Neural progenitor cell (in vitro differentiated cells): ENCODE results near the gene DNTTIP2. TPM values are rescaled to one million over a fixed set of nuclear protein-coding genes. Genes with fewer than 3 reads are reported as not detected.
A peak's percentile ranks its signal among the peaks of the same experiment; 100 is the strongest.

Source experiments
- DNase-seq: peaks from one replicate; pipeline ENCODE4 v3.0.0-alpha.2; 2016; ENCODE audit warnings: low spot score
- H2AFZ ChIP-seq: fragments of 200-600 bp; sonication (generic); replicated peaks from 2 replicates; pipeline ENCODE4 v1.6.1; 2016; ENCODE audit warnings: antibody characterized with exemption
- H3F3A ChIP-seq: fragments of 200-600 bp; sonication (generic); 2 replicates; pipeline ENCODE4 v1.6.1; 2016; ENCODE audit warnings: antibody characterized with exemption, low read depth
- H3K27ac ChIP-seq: fragments of 200-600 bp; sonication (generic); 2 replicates; pipeline ENCODE4 v1.5.1; 2016; ENCODE audit warnings: mild to moderate bottlenecking
- H3K27me3 ChIP-seq: fragments of 200-600 bp; sonication (generic); 2 replicates; pipeline ENCODE4 v1.6.1; 2016; ENCODE audit warnings: mild to moderate bottlenecking, moderate library complexity
- H3K36me3 ChIP-seq: fragments of 200-600 bp; sonication (generic); 2 replicates; pipeline ENCODE4 v1.5.1; 2016
- H3K4me1 ChIP-seq: fragments of 200-600 bp; sonication (generic); 2 replicates; pipeline ENCODE4 v1.6.1; 2016; ENCODE audit warnings: mixed run types
- H3K4me2 ChIP-seq: fragments of 200-600 bp; sonication (generic); 2 replicates; pipeline ENCODE4 v1.6.1; 2016
- H3K4me3 ChIP-seq: fragments of 200-600 bp; sonication (generic); 2 replicates; pipeline ENCODE4 v1.5.1; 2016
- H3K79me2 ChIP-seq: fragments of 200-600 bp; sonication (generic); 2 replicates; pipeline ENCODE4 v1.6.1; 2016; ENCODE audit warnings: low read depth
- H3K9ac ChIP-seq: fragments of 200-600 bp; sonication (generic); 2 replicates; pipeline ENCODE4 v1.6.1; 2016
- H3K9me3 ChIP-seq: fragments of 200-600 bp; sonication (generic); 2 replicates; pipeline ENCODE4 v1.5.1; 2016; ENCODE audit warnings: low read depth
- H4K20me1 ChIP-seq: fragments of 200-600 bp; sonication (generic); 2 replicates; pipeline ENCODE4 v1.6.1; 2016; ENCODE audit warnings: low read depth
- H3K27ac Mint-ChIP-seq: 3 replicates; pipeline ENCODE4 v1.8.0; 2021; ENCODE audit warnings: mixed read lengths
- H3K27me3 Mint-ChIP-seq: 2 replicates; pipeline ENCODE4 v1.8.0; 2022; ENCODE audit warnings: low read depth, mild to moderate bottlenecking, inconsistent platforms, moderate library complexity, mixed read lengths; ENCODE audit not compliant: insufficient read depth
- H3K36me3 Mint-ChIP-seq: 3 replicates; pipeline ENCODE4 v1.8.0; 2021; ENCODE audit warnings: mixed read lengths
- H3K4me1 Mint-ChIP-seq: 3 replicates; pipeline ENCODE4 v1.8.0; 2021; ENCODE audit warnings: mixed read lengths
- H3K4me3 Mint-ChIP-seq: 3 replicates; pipeline ENCODE4 v1.8.0; 2021; ENCODE audit warnings: mild to moderate bottlenecking, moderate library complexity, mixed read lengths
- H3K9me3 Mint-ChIP-seq: 3 replicates; pipeline ENCODE4 v1.8.0; 2020; ENCODE audit warnings: mixed read lengths
- CTCF ChIP-seq: fragments of 200-600 bp; sonication (generic); IDR thresholded peaks from 2 replicates; pipeline ENCODE4 v1.5.1; 2017; ENCODE audit warnings: antibody characterized with exemption, mild to moderate bottlenecking
- EZH2 ChIP-seq: fragments of 200-600 bp; sonication (generic); IDR thresholded peaks from 2 replicates; pipeline ENCODE4 v1.6.1; 2017; ENCODE audit warnings: antibody characterized with exemption, mild to moderate bottlenecking, moderate library complexity
- EZH2phosphoT487 ChIP-seq: fragments of 200-600 bp; sonication (generic); IDR thresholded peaks from 2 replicates; pipeline ENCODE4 v1.6.1; 2017; ENCODE audit warnings: antibody characterized with exemption
- total RNA-seq: library from RNA; depleted of rRNA; stranded (reverse); fragments of >200 nt; gene quantifications from 2 replicates; pipeline ENCODE4 v1.2.3, GENCODE V29; 2015; ENCODE audit warnings: low replicate concordance

DNTTIP2 gene
- total RNA-seq = 36.1 and 62.5 TPM in 2 replicates

- H3F3A ChIP-seq = peaks cover 23% of the 10 kb centered on the region
- H3K27me3 ChIP-seq = no peaks in the 10 kb centered on the region
- peak within 1 kb of the TSS; percentile 98 for H3K4me3 Mint-ChIP-seq
- DNase-seq = peak; percentile 96
- H2AFZ ChIP-seq = peak within 1 kb of the TSS; percentile 99
- no peaks in the 10 kb centered on the region for H3K9me3 Mint-ChIP-seq
- no peaks in the 10 kb centered on the region for H3K27me3 Mint-ChIP-seq
- H3K4me2 ChIP-seq = peak within 1 kb of the TSS; percentile 84
- H3K4me3 ChIP-seq = peak within 1 kb of the TSS; percentile 98
- no peaks in the 10 kb centered on the region for H3K9me3 ChIP-seq
- peak within 1 kb of the TSS; percentile 93 for H3K27ac ChIP-seq
- H3K36me3 ChIP-seq = peaks cover 15% of the 10 kb centered on the region
- peak within 1 kb of the TSS; percentile 99 for H3K27ac Mint-ChIP-seq
- TF ChIP-seq EZH2phosphoT487 = no peak
- no peak for TF ChIP-seq CTCF
- TF ChIP-seq EZH2 = peak; percentile 30
- H3K4me1 ChIP-seq = peaks cover 10% of the 10 kb centered on the region
- H3K9ac ChIP-seq = peak within 1 kb of the TSS; percentile 97
- peaks cover 12% of the 10 kb centered on the region for H4K20me1 ChIP-seq
- peaks cover 33% of the 10 kb centered on the region for H3K79me2 ChIP-seq
- H3K36me3 Mint-ChIP-seq = peaks cover 11% of the 10 kb centered on the region
- peaks cover 12% of the 10 kb centered on the region for H3K4me1 Mint-ChIP-seq
These were observed at the start of gene DNTTIP2 for GRCh38 chr1:93878889-93879586. Gene DNTTIP2, minus strand, starts transcription at chr1:93879206. Its CDS starts 58 bp downstream, at chr1:93879148.

- DNase-seq = no peak
- Mint-ChIP-seq H3K4me1 (no peaks in the 10 kb centered on the region), H3K9me3 (peaks cover 3% of the 10 kb centered on the region)
These were observed 46.2 kb upstream of the DNTTIP2 start for GRCh38 chr1:93925206-93925605.

GRCh38 chr1:93919780-93920179, 40.8 kb upstream of the DNTTIP2 start:
- Mint-ChIP-seq H3K9me3 (peaks cover 6% of the 10 kb centered on the region), H3K27me3 (no peaks in the 10 kb centered on the region), H3K27ac (no peak overlapping the region), H3K36me3 (no peaks in the 10 kb centered on the region), H3K4me1 (peaks cover 3% of the 10 kb centered on the region), H3K4me3 (no peak overlapping the region)
- TF ChIP-seq EZH2 (no peak), CTCF (no peak), EZH2phosphoT487 (no peak)
- Histone ChIP-seq H4K20me1 (no peaks in the 10 kb centered on the region), H3K79me2 (no peaks in the 10 kb centered on the region), H3K27me3 (no peaks in the 10 kb centered on the region), H3K27ac (no peak overlapping the region), H2AFZ (no peak overlapping the region), H3K9me3 (no peaks in the 10 kb centered on the region), H3K4me2 (no peak overlapping the region), H3F3A (no peaks in the 10 kb centered on the region), H3K4me3 (no peak overlapping the region), H3K9ac (no peak overlapping the region), H3K36me3 (no peaks in the 10 kb centered on the region), H3K4me1 (no peaks in the 10 kb centered on the region)
- no peak for DNase-seq

More at GRCh38 chr1:93925206-93925605, 46.2 kb upstream of the DNTTIP2 start:
- Mint-ChIP-seq H3K27me3 (no peaks in the 10 kb centered on the region), H3K36me3 (no peaks in the 10 kb centered on the region), H3K4me3 (no peak overlapping the region), H3K27ac (no peak overlapping the region)
- Histone ChIP-seq H3K9me3 (no peaks in the 10 kb centered on the region), H3K36me3 (no peaks in the 10 kb centered on the region), H3K4me1 (no peaks in the 10 kb centered on the region), H3K4me2 (no peak overlapping the region), H3K4me3 (no peak overlapping the region), H2AFZ (no peak overlapping the region), H3K79me2 (no peaks in the 10 kb centered on the region), H4K20me1 (no peaks in the 10 kb centered on the region), H3K9ac (no peak overlapping the region), H3K27me3 (no peaks in the 10 kb centered on the region), H3K27ac (no peak overlapping the region), H3F3A (no peaks in the 10 kb centered on the region)
- TF ChIP-seq CTCF (no peak), EZH2 (no peak)
